Endodermal cell (in vitro differentiated cells): ENCODE data around the gene ZNF343. TPM values are rescaled to one million over a fixed set of nuclear protein-coding genes. Genes with fewer than 3 reads are reported as not detected.

Experiments
- DNase-seq: peaks from one replicate; pipeline ENCODE4 v3.0.0-alpha.2; 2017
- H3K27ac ChIP-seq: 2 replicates; pipeline ENCODE4 v1.5.1; 2013; ENCODE audit warnings: mild to moderate bottlenecking, low read depth, low read length, moderate library complexity
- H3K27me3 ChIP-seq: 2 replicates; pipeline ENCODE4 v1.6.1; 2013; ENCODE audit warnings: mild to moderate bottlenecking, low read length, moderate library complexity; ENCODE audit not compliant: insufficient read depth, control insufficient read depth, poor library complexity, severe bottlenecking
- H3K36me3 ChIP-seq: 2 replicates; pipeline ENCODE4 v1.7.0; 2013; ENCODE audit warnings: mild to moderate bottlenecking, low read length, moderate library complexity; ENCODE audit not compliant: control insufficient read depth, insufficient read depth
- H3K4me1 ChIP-seq: one replicate; pipeline ENCODE4 v1.7.0; 2013; ENCODE audit warnings: low read length; ENCODE audit not compliant: control insufficient read depth, insufficient read depth
- H3K4me3 ChIP-seq: 2 replicates; pipeline ENCODE4 v1.5.1; 2013; ENCODE audit warnings: mild to moderate bottlenecking, low read length, moderate library complexity
- H3K9ac ChIP-seq: 2 replicates; pipeline ENCODE4 v1.6.1; 2013; ENCODE audit warnings: mild to moderate bottlenecking, low read length, moderate library complexity; ENCODE audit not compliant: poor library complexity, severe bottlenecking; ENCODE audit errors: extremely low read depth
- H3K9me3 ChIP-seq: 2 replicates; pipeline ENCODE4 v1.6.1; 2013; ENCODE audit warnings: mild to moderate bottlenecking, low read length, moderate library complexity; ENCODE audit not compliant: control insufficient read depth
- H3K27ac Mint-ChIP-seq: 2 replicates; pipeline ENCODE4 v1.8.0; 2020; ENCODE audit warnings: mixed read lengths
- H3K27me3 Mint-ChIP-seq: 2 replicates; pipeline ENCODE4 v1.8.0; 2021; ENCODE audit warnings: mild to moderate bottlenecking, mixed read lengths; ENCODE audit not compliant: insufficient read depth
- H3K36me3 Mint-ChIP-seq: 2 replicates; pipeline ENCODE4 v1.8.0; 2020; ENCODE audit warnings: low read depth, mixed read lengths
- H3K4me1 Mint-ChIP-seq: 2 replicates; pipeline ENCODE4 v1.8.0; 2020; ENCODE audit warnings: mixed read lengths
- H3K4me3 Mint-ChIP-seq: 2 replicates; pipeline ENCODE4 v1.8.0; 2020; ENCODE audit warnings: mild to moderate bottlenecking, moderate library complexity, mixed read lengths
- H3K9me3 Mint-ChIP-seq: 2 replicates; pipeline ENCODE4 v1.8.0; 2020; ENCODE audit warnings: mild to moderate bottlenecking, mixed read lengths
- WGBS, 2 experiments: methylation state at CpG; one replicate each; pipeline versions ENCODE4 v1.1.5 to v1.1.7; 2013; ENCODE audit warnings: missing lambda C conversion rate in 2 of 2, mixed read lengths in 1 of 2; ENCODE audit not compliant: insufficient coverage in 1 of 2, insufficient read length in 1 of 2; 5-methylcytosine and 5-hydroxymethylcytosine counted together
- total RNA-seq, 2 donors: library from RNA; stranded (reverse); fragmentation: NEBNext Ultra II Directional in 1 of 2; extraction: Animal tissue kit (Norgen Biotek cat#: 25700) in 1 of 2; gene quantifications; 2 replicates in 1 of 2; 3 replicates in 1 of 2; pipeline ENCODE4 v1.2.1, GENCODE V29; 2021
- TF ChIP-seq, protein P1 (sequence below): fragments of 200-600 bp; sonication (generic); conservative IDR thresholded peaks from 2 replicates; pipeline ENCODE4 v1.5.0; 2021; ENCODE audit warnings: antibody characterized with exemption, mild to moderate bottlenecking

The ZNF343 gene
- total RNA-seq, 2 donors from 2014 or later: 6.9 to 10.1 TPM

DNA sequence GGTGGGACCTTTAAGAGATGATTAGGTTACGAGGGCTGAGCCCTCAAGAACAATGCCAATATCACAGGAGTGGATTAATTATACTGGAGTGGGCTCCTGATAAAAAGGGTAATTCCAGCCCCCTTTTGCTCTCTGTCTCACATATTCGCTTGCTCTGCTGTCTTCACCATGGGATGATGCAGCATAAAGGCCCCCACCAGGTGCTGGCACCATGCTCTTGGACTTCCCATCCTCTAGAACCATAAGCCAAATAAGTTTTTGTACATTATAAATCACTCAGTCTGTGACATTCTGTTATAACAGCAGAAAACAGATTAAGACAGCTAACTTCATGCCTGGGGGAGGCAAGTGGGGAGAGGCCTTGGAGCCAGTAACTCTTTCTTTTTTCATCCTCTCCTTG, 28.3 kb downstream of the ZNF343 start:
- WGBS, 2 experiments: 83 to 92% methylated on average over 1 to 2 of the region's 2 CpGs
- DNase-seq: no peak
- H3K27me3 Mint-ChIP-seq: peaks cover 3% of the 10 kb centered on the region
- H3K27me3 ChIP-seq: no peaks in the 10 kb centered on the region
- peaks cover 51% of the 10 kb centered on the region for H3K36me3 ChIP-seq
- TF ChIP-seq, protein P1, sequence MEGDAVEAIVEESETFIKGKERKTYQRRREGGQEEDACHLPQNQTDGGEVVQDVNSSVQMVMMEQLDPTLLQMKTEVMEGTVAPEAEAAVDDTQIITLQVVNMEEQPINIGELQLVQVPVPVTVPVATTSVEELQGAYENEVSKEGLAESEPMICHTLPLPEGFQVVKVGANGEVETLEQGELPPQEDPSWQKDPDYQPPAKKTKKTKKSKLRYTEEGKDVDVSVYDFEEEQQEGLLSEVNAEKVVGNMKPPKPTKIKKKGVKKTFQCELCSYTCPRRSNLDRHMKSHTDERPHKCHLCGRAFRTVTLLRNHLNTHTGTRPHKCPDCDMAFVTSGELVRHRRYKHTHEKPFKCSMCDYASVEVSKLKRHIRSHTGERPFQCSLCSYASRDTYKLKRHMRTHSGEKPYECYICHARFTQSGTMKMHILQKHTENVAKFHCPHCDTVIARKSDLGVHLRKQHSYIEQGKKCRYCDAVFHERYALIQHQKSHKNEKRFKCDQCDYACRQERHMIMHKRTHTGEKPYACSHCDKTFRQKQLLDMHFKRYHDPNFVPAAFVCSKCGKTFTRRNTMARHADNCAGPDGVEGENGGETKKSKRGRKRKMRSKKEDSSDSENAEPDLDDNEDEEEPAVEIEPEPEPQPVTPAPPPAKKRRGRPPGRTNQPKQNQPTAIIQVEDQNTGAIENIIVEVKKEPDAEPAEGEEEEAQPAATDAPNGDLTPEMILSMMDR: no peak
- no peaks in the 10 kb centered on the region for H3K4me1 ChIP-seq
- H3K27ac Mint-ChIP-seq: no peak overlapping the region
- H3K4me1 Mint-ChIP-seq: no peaks in the 10 kb centered on the region
- H3K27ac ChIP-seq: no peak overlapping the region
- peaks cover 53% of the 10 kb centered on the region for H3K36me3 Mint-ChIP-seq
- no peak overlapping the region for H3K9ac ChIP-seq
- H3K4me3 ChIP-seq: no peak overlapping the region
- H3K4me3 Mint-ChIP-seq: no peak overlapping the region
- peaks cover 17% of the 10 kb centered on the region for H3K9me3 ChIP-seq
- H3K9me3 Mint-ChIP-seq: peaks cover 6% of the 10 kb centered on the region

DNA sequence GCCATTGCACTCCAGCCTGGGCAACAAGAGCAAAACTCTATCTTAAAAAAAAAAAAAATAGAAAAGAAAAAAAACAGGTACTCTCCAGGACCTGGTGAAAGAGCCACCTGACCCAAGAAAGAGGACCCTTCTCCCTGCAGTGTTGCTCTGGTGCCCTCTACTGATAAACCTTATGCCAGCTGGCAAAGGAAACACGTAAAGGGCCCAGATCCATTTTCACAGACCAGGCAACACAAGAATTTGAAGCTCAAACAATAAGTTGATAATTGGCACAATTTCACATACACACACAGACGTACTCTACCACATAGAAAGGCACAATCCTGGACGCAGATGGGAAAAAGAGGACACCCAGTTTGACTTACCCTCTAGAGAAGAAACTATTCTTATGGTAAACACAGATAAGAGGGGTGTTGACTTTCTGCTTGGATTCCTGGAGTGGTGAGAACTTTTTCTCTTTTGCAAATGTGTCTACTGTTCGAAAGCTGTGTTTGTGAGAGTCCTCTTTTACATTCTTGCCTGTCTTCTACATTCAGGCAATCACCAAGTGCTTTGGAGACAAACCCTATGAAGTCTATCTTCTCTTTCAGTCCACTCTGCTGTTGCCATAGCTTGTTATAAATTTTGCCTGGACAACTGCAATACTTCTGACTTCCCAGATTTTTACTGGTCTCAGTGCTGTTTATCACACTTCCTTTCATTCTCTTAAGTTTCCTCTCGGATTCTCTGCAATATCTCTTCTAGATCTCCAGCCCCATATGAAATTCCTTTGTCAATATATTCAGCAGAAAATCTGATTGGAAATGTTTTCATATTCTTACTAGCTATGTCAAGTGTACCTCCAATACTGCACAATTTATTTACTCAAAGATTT, 31.7 kb downstream of the ZNF343 start:
- Mint-ChIP-seq H3K36me3 (peaks cover 26% of the 10 kb centered on the region), H3K27me3 (peaks cover 11% of the 10 kb centered on the region), H3K4me1 (no peaks in the 10 kb centered on the region), H3K9me3 (peaks cover 6% of the 10 kb centered on the region), H3K4me3 (no peak overlapping the region), H3K27ac (no peak overlapping the region)
- Histone ChIP-seq H3K4me3 (no peak overlapping the region), H3K27ac (no peak overlapping the region), H3K4me1 (no peaks in the 10 kb centered on the region), H3K9ac (no peak overlapping the region), H3K36me3 (peaks cover 18% of the 10 kb centered on the region), H3K27me3 (no peaks in the 10 kb centered on the region), H3K9me3 (peaks cover 17% of the 10 kb centered on the region)
- WGBS, 2 experiments: 77 to 79% methylated on average over 3 to 5 of the region's 5 CpGs
- DNase-seq: peak; percentile 61
- TF ChIP-seq, protein P1: peak; percentile 57

DNA sequence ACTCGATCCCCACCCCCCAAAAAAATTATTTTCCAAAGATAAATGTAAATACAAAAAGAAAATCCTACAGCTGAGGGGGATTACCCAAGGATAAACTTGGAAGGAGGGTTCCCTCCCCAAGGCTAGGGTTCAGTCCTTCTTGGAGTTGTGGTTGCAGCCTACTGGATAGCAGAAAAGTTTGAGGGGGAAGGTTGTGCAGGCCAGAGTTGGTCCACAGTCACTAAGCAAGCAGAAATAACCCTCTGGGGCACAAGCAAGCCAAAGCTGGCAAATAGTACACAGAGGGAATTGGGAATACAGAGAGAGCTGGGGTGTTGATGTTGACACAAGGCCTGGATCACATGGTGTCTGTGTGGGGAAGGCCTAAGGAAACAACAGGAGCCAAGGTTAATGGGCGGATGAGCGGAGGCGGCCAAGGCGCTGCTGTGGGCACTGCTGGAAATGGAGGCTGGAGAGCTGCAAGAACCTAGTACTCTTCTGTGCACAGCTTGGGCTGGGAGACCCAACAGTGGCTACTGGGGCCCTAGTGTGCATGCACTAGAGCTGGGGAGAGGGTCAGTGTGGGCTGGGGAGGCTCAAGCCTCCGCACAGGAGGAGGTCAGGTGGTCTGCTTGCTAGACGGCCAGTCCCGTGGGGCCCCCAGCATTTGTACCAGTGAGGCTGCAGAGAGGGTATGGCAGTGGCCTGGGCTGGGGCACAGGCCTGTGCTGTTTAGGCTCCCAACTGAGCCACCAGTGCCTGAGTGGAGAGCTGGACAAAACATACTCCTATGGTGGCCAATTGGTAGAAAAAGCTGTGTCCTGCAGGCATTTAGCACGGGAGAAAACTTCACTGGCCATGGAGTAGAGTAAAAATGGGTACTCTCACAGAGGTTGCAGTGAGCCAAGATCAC, 32.6 kb downstream of the ZNF343 start:
- no peak overlapping the region for H3K4me3 Mint-ChIP-seq
- 89 to 94% methylated on average over 1 to 9 of the region's 9 CpGs for WGBS, 2 experiments
- peaks cover 18% of the 10 kb centered on the region for H3K36me3 Mint-ChIP-seq
- no peak for DNase-seq
- no peak overlapping the region for H3K9ac ChIP-seq
- no peak overlapping the region for H3K27ac ChIP-seq
- peaks cover 13% of the 10 kb centered on the region for H3K36me3 ChIP-seq
- H3K9me3 ChIP-seq: peaks cover 14% of the 10 kb centered on the region
- H3K27me3 ChIP-seq: no peaks in the 10 kb centered on the region
- no peaks in the 10 kb centered on the region for H3K4me1 ChIP-seq
- peaks cover 6% of the 10 kb centered on the region for H3K9me3 Mint-ChIP-seq
- TF ChIP-seq, protein P1: no peak
- H3K4me1 Mint-ChIP-seq: peaks cover 2% of the 10 kb centered on the region
- H3K27ac Mint-ChIP-seq: no peak overlapping the region
- peaks cover 11% of the 10 kb centered on the region for H3K27me3 Mint-ChIP-seq
- H3K4me3 ChIP-seq: no peak overlapping the region
